ENCODE results near the gene DHRS3. TPM values are rescaled to one million over a fixed set of nuclear protein-coding genes. Genes with fewer than 3 reads are reported as not detected.

DHRS3 gene
- total and polyA plus RNA-seq, 8 donors = 47.7 to 98.6 (median 62.0) TPM

GRCh38 chr1:12601700-12602658, 16.0 kb downstream of the DHRS3 start:
- H3K36me3 ChIP-seq = no peaks in the 10 kb centered on the region
- H3K4me3 ChIP-seq = no peak overlapping the region
- TF ChIP-seq, protein P1, sequence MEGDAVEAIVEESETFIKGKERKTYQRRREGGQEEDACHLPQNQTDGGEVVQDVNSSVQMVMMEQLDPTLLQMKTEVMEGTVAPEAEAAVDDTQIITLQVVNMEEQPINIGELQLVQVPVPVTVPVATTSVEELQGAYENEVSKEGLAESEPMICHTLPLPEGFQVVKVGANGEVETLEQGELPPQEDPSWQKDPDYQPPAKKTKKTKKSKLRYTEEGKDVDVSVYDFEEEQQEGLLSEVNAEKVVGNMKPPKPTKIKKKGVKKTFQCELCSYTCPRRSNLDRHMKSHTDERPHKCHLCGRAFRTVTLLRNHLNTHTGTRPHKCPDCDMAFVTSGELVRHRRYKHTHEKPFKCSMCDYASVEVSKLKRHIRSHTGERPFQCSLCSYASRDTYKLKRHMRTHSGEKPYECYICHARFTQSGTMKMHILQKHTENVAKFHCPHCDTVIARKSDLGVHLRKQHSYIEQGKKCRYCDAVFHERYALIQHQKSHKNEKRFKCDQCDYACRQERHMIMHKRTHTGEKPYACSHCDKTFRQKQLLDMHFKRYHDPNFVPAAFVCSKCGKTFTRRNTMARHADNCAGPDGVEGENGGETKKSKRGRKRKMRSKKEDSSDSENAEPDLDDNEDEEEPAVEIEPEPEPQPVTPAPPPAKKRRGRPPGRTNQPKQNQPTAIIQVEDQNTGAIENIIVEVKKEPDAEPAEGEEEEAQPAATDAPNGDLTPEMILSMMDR (IDR thresholded peaks at IDR 0.05) = no peak
- H3K27ac ChIP-seq = peak overlapping the region in 2 of 4 donors; percentile 28 to 29
- ATAC-seq (peak; percentile 1 to 48 (median 24)), DNase-seq (peak in 1 of 6 donors; percentile 32), FAIRE-seq (no peak)
- H3K27me3 ChIP-seq = no peaks in the 10 kb centered on the region
- WGBS, 2 donors = 45 to 48% methylated on average over 13 of the region's 13 CpGs
- intact Hi-C loops (cut with DNase I) = no loop called here
- peaks cover 34 to 68% (median 42%) of the 10 kb centered on the region in 3 donors for H3K4me1 ChIP-seq
- H3K9me3 ChIP-seq = no peaks in the 10 kb centered on the region

DNA sequence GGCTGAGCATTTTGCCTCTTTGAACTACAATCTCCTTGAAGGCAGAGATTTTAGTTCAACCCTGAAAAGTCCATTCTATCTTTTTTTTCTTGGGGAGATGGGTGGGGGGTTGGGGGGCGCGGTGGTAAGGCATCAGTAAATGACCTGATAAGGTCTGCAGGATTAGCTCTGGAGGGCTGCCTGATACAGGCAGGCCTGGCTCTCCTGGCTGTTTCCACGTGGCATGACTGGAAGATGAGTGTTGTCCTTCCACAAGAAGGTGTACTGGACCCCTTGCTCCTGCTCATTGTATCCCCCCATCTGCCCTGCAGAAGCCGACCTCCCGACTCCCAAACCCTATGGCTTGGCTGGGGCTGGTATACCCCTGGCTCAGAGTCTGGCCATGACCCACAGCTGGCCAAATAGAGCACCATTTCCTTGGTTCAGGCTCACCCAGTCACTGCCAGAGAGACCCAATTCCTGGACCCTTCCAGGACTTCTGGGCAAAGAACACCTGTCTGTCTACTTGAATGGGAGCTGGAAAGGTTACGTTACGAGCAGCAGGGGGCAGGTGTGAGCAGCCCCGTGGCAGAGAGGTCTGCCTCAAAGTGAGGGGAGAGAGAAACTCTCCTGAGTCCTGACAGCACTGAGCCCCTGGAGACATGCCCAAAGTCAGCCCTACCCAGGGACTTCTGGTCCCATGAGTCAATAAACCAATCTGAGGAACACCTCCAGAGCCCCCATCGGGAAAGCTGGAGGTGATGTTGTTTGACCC, 17.0 kb downstream of the DHRS3 start:
- peak overlapping the region in 2 of 4 donors; percentile 44 to 47 for H3K27ac ChIP-seq
- H3K36me3 ChIP-seq = no peaks in the 10 kb centered on the region

GRCh38 chr1:12600335-12600734, 17.7 kb downstream of the DHRS3 start:
- TF ChIP-seq, protein P1 (IDR thresholded peaks at IDR 0.05) = no peak
- H3K27ac ChIP-seq = peak overlapping the region in 3 of 4 donors; percentile 5 to 47 (median 44)
- DNase-seq (peak in 5 of 6 donors; percentile 62 to 89 (median 66)), ATAC-seq (peak; percentile 9 to 68 (median 61)), FAIRE-seq (no peak)
- no peak overlapping the region for H3K4me3 ChIP-seq
- H3K9me3 ChIP-seq = no peaks in the 10 kb centered on the region
- H3K27me3 ChIP-seq = no peaks in the 10 kb centered on the region
- no peaks in the 10 kb centered on the region for H3K36me3 ChIP-seq
- 22 to 24% methylated on average over 7 of the region's 7 CpGs for WGBS, 2 donors
- H3K4me1 ChIP-seq = peaks cover 39 to 75% (median 42%) of the 10 kb centered on the region in 3 donors
- intact Hi-C loops (cut with DNase I) = no loop called here

More for the DNA sequence above, 17.0 kb downstream of the DHRS3 start:
- Histone ChIP-seq H3K4me3 (no peak overlapping the region), H3K4me1 (peaks cover 36 to 76% (median 42%) of the 10 kb centered on the region in 3 donors), H3K9me3 (no peaks in the 10 kb centered on the region), H3K27me3 (no peaks in the 10 kb centered on the region)
- FAIRE-seq = no peak
- intact Hi-C loops (cut with DNase I) = no loop called here
- TF ChIP-seq, protein P1 (IDR thresholded peaks at IDR 0.05) = peak; percentile 35 to 46 (median 38)
- 35% methylated on average over 9 of the region's 9 CpGs for WGBS, 2 donors
- peak in 4 of 6 donors; percentile 43 to 78 (median 70) for DNase-seq
- ATAC-seq = peak; percentile 49 to 68 (median 66)

DNA sequence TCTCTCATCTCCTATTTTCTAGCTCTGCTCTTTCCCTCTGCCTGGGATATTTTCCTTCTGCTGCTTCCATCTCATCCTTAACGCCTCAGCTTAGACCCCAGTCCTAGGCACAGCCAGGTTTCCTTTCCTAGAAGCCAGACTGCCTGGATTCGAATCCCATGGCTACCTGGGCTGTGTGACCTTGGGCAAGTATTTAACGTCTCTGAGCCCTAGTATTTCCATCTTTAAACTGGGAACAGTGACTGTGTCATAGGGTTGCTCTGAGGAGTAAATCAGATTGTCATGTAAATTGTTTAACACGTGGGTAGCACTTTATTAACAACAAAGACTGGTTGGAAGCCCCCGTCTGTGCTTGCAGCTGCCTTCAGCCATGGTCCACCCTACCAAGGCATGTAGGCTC, 18.4 kb downstream of the DHRS3 start:
- TF ChIP-seq, protein P1 (IDR thresholded peaks at IDR 0.05) = no peak
- no peaks in the 10 kb centered on the region for H3K27me3 ChIP-seq
- 55 to 59% methylated on average over 5 of the region's 5 CpGs for WGBS, 2 donors
- H3K4me1 ChIP-seq = peaks cover 38 to 79% (median 39%) of the 10 kb centered on the region in 3 donors
- no peak overlapping the region for H3K4me3 ChIP-seq
- H3K9me3 ChIP-seq = no peaks in the 10 kb centered on the region
- intact Hi-C loops (cut with DNase I) = no loop called here
- DNase-seq = no peak
- no peak for FAIRE-seq
- no peak for ATAC-seq
- H3K27ac ChIP-seq = peak overlapping the region in 1 of 4 donors; percentile 85
- H3K36me3 ChIP-seq = no peaks in the 10 kb centered on the region
